IMR-90 (cell line): Measurements from ENCODE around the gene PDZRN3. TPM values are rescaled to one million over a fixed set of nuclear protein-coding genes. Genes with fewer than 3 reads are reported as not detected.
A peak's percentile ranks its signal among the peaks of the same experiment; 100 is the strongest.

Experiments
- ATAC-seq: fragments of 200-7000 bp; cut with Tn5 transposase; 2 replicates; pipeline ENCODE4 v1.9.1; 2020; ENCODE audit warnings: low read depth, mild to moderate bottlenecking, moderate library complexity
- BruUV-seq: library from RNA; stranded (reverse); fragments of 400-500 nt; replicated peaks from 2 replicates; lab custom pipeline; 2021; lab: Mats Ljungman, UMichigan
- CTCF ChIA-PET: fragments of 300-600 bp; formaldehyde crosslinking; extraction: SDS; loops from one replicate; lab custom pipeline; 2021; ENCODE audit warnings: antibody characterized with exemption; lab: Yijun Ruan, JAX
- POLR2A ChIA-PET: fragments of 300-600 bp; sonication (Branson Sonifier 250); formaldehyde crosslinking; loops from one replicate; lab custom pipeline; 2022; ENCODE audit warnings: antibody characterized with exemption; ENCODE audit not compliant: unreplicated experiment; lab: Charles Lee
- DNase-seq: peaks from one replicate; pipeline ENCODE4 v3.0.0; 2013
- H2AFZ ChIP-seq: replicated peaks from 2 replicates; pipeline ENCODE3; 2013; ENCODE audit warnings: low read length, mild to moderate bottlenecking; ENCODE audit not compliant: poor library complexity
- H2AK5ac ChIP-seq: 2 replicates; pipeline ENCODE4 v1.6.1; 2013; ENCODE audit warnings: low read depth, low read length, inconsistent platforms
- H2AK9ac ChIP-seq: replicated peaks from 2 replicates; pipeline ENCODE3; 2013; ENCODE audit warnings: mild to moderate bottlenecking, low read depth, low read length, moderate library complexity; ENCODE audit not compliant: poor library complexity
- H2BK120ac ChIP-seq: 2 replicates; pipeline ENCODE4 v1.6.1; 2013; ENCODE audit warnings: low read depth, low read length, inconsistent platforms
- H2BK15ac ChIP-seq: 3 replicates; pipeline ENCODE4 v1.6.1; 2013; ENCODE audit warnings: low read depth, low read length, inconsistent platforms
- H2BK20ac ChIP-seq: 2 replicates; pipeline ENCODE4 v1.6.1; 2013; ENCODE audit warnings: low read depth, mild to moderate bottlenecking, inconsistent platforms, low read length, moderate library complexity
- H2BK5ac ChIP-seq: 2 replicates; pipeline ENCODE4 v1.6.1; 2013; ENCODE audit warnings: mild to moderate bottlenecking, low read depth, low read length, inconsistent platforms; ENCODE audit not compliant: poor library complexity, severe bottlenecking
- H3K14ac ChIP-seq: replicated peaks from 2 replicates; pipeline ENCODE4 v1.6.1; 2013; ENCODE audit warnings: low read depth, low read length, inconsistent platforms
- H3K18ac ChIP-seq: 2 replicates; pipeline ENCODE4 v1.6.1; 2013; ENCODE audit warnings: low read depth, low read length, control low read depth
- H3K23ac ChIP-seq: 2 replicates; pipeline ENCODE4 v1.6.1; 2013; ENCODE audit warnings: low read depth, low read length, inconsistent platforms
- H3K27ac ChIP-seq: 2 replicates; pipeline ENCODE4 v1.5.1; 2013; ENCODE audit warnings: mild to moderate bottlenecking, control low read depth, low read length; ENCODE audit not compliant: insufficient read depth
- H3K27me3 ChIP-seq: 2 replicates; pipeline ENCODE4 v1.6.1; 2013; ENCODE audit warnings: low read length; ENCODE audit not compliant: control insufficient read depth, insufficient read depth
- H3K36me3 ChIP-seq: 2 replicates; pipeline ENCODE4 v1.6.1; 2013; ENCODE audit warnings: low read length, mixed read lengths; ENCODE audit not compliant: control insufficient read depth, insufficient read depth
- H3K4ac ChIP-seq: 2 replicates; pipeline ENCODE4 v1.6.1; 2013; ENCODE audit warnings: low read depth, low read length, inconsistent platforms
- H3K4me1 ChIP-seq: 2 replicates; pipeline ENCODE4 v1.6.1; 2013; ENCODE audit warnings: low read length, mixed read lengths; ENCODE audit not compliant: control insufficient read depth, insufficient read depth
- H3K4me2 ChIP-seq: 2 replicates; pipeline ENCODE4 v1.6.1; 2013; ENCODE audit warnings: low read depth, mild to moderate bottlenecking, control low read depth, low read length, moderate library complexity
- H3K4me3 ChIP-seq: 2 replicates; pipeline ENCODE4 v1.5.1; 2013; ENCODE audit warnings: low read depth, mild to moderate bottlenecking, control low read depth, low read length, moderate library complexity; ENCODE audit not compliant: insufficient read depth
- H3K56ac ChIP-seq: 2 replicates; pipeline ENCODE4 v1.6.1; 2013; ENCODE audit warnings: low read length, inconsistent platforms; ENCODE audit not compliant: insufficient read depth; ENCODE audit errors: extremely low read depth
- H3K79me1 ChIP-seq, 2 experiments: 2 replicates each; pipeline ENCODE4 v1.6.1; 2013; ENCODE audit warnings: low read length in 2 of 2, inconsistent platforms in 1 of 2, low read depth in 1 of 2
- H3K9ac ChIP-seq: 2 replicates; pipeline ENCODE4 v1.6.1; 2013; ENCODE audit warnings: low read depth, low read length, control low read depth
- H3K9me1 ChIP-seq: 2 replicates; pipeline ENCODE4 v1.6.1; 2013; ENCODE audit warnings: low read length, inconsistent platforms; ENCODE audit not compliant: insufficient read depth
- H3K9me3 ChIP-seq: 2 replicates; pipeline ENCODE4 v1.6.1; 2013; ENCODE audit warnings: low read length; ENCODE audit not compliant: control insufficient read depth, insufficient read depth
- H4K20me1 ChIP-seq: 2 replicates; pipeline ENCODE4 v1.6.1; 2013; ENCODE audit warnings: low read length, inconsistent platforms; ENCODE audit not compliant: insufficient read depth
- H4K5ac ChIP-seq: 2 replicates; pipeline ENCODE4 v1.6.1; 2013; ENCODE audit warnings: mild to moderate bottlenecking, low read depth, low read length, control low read depth
- H4K8ac ChIP-seq, 2 experiments: 2 replicates each; pipeline ENCODE4 v1.6.1; 2013; ENCODE audit warnings: low read depth in 2 of 2, low read length in 2 of 2, control low read depth in 1 of 2, inconsistent platforms in 1 of 2
- H4K91ac ChIP-seq: 2 replicates; pipeline ENCODE4 v1.6.1; 2013; ENCODE audit warnings: low read depth, low read length, inconsistent platforms; ENCODE audit not compliant: insufficient read depth
- SMC3 ChIP-seq: fragments of 150-350 bp; IDR thresholded peaks from 2 replicates; pipeline ENCODE4 v1.6.1; 2016; ENCODE audit warnings: low read depth, mild to moderate bottlenecking, antibody characterized with exemption, low read length, moderate library complexity
- WGBS, 2 experiments: methylation state at CpG; one replicate each; pipeline versions ENCODE4 v1.1.5 to v1.1.7; 2013; ENCODE audit warnings: missing lambda C conversion rate in 2 of 2; ENCODE audit not compliant: insufficient read length in 1 of 2; ENCODE audit errors: extremely low coverage in 2 of 2; 5-methylcytosine and 5-hydroxymethylcytosine counted together
- dilution Hi-C: fragments of 300-500 bp; cut with HindIII; formaldehyde crosslinking; loops from one replicate; pipeline ENCODE4 v1.14.3; 2018; ENCODE audit warnings: low sequenced_read_pairs; ENCODE audit not compliant: unreplicated experiment
- in situ Hi-C: fragments of 300-500 bp; cut with MboI; formaldehyde crosslinking; loops from 3 replicates; pipeline ENCODE4 v1.14.3; 2019; ENCODE audit warnings: low sequenced_read_pairs, inconsistent platforms, mixed read lengths
- intact Hi-C: fragments of 100-400 bp; cut with micrococcal nuclease; formaldehyde crosslinking; loops from 2 replicates; pipeline ENCODE4 v1.10.0; 2022
- polyA plus RNA-seq, 3 experiments: library from polyadenylated mRNA; depleted of rRNA; stranded (reverse); fragments of >200 nt; gene quantifications; 2 replicates each; pipeline ENCODE4 v1.2.3, GENCODE V29; 2012; ENCODE audit warnings: low replicate concordance in 1 of 3
- total RNA-seq: library from RNA; depleted of rRNA; stranded (reverse); fragments of >200 nt; gene quantifications from 2 replicates; pipeline ENCODE4 v1.2.3, GENCODE V29; 2012
- TF ChIP-seq, protein P1 (sequence below): conservative IDR thresholded peaks from 2 replicates; pipeline ENCODE4 v1.5.1; 2012; ENCODE audit warnings: mild to moderate bottlenecking, low read depth, low read length, improper control_type of control experiment

The PDZRN3 gene
- total and polyA plus RNA-seq, 2 of the 4 experiments (the other 2 are of a cell fraction) = 9.4 to 17.0 TPM

- Histone ChIP-seq H3K56ac (no peak overlapping the region), H3K4me3 (no peak overlapping the region), H2BK20ac (no peak overlapping the region), H3K14ac (no peak overlapping the region), H3K4me1 (no peaks in the 10 kb centered on the region; the same call in 1 of the 2 replicates), H4K20me1 (no peaks in the 10 kb centered on the region), H3K18ac (no peak overlapping the region), H4K5ac (no peak overlapping the region), H3K9ac (no peak overlapping the region), H3K23ac (no peak overlapping the region), H2AK5ac (no peak overlapping the region), H3K27ac (no peak overlapping the region), H2BK15ac (no peak overlapping the region), H2AFZ (no peak overlapping the region), H3K9me3 (no peaks in the 10 kb centered on the region), H3K36me3 (no peaks in the 10 kb centered on the region), H2BK120ac (no peak overlapping the region), H2AK9ac (no peak overlapping the region), H3K9me1 (peaks cover 2% of the 10 kb centered on the region; the same call in 1 of the 2 replicates), H3K4ac (no peak overlapping the region), H3K4me2 (no peak overlapping the region), H4K8ac (no peak overlapping the region), H3K27me3 (no peaks in the 10 kb centered on the region), H2BK5ac (no peak overlapping the region), H3K79me1 (peaks cover 3 to 16% of the 10 kb centered on the region in 2 experiments; a peak in 3 of 4 replicates), H4K91ac (no peak overlapping the region)
- ChIA-PET CTCF (interaction anchor here (1.0 kb wide), 1 partner anchor 15 kb away, joined by 3 read pairs; no protein-coding TSS in a partner anchor), POLR2A (interaction anchor here (0.6 kb wide), 1 partner anchor 174 kb away, joined by 5 read pairs; no protein-coding TSS in a partner anchor)
- dilution Hi-C loops (no loop called here), in situ Hi-C loops (no loop called here), intact Hi-C loops (no loop called here)
- TF ChIP-seq, protein P1, sequence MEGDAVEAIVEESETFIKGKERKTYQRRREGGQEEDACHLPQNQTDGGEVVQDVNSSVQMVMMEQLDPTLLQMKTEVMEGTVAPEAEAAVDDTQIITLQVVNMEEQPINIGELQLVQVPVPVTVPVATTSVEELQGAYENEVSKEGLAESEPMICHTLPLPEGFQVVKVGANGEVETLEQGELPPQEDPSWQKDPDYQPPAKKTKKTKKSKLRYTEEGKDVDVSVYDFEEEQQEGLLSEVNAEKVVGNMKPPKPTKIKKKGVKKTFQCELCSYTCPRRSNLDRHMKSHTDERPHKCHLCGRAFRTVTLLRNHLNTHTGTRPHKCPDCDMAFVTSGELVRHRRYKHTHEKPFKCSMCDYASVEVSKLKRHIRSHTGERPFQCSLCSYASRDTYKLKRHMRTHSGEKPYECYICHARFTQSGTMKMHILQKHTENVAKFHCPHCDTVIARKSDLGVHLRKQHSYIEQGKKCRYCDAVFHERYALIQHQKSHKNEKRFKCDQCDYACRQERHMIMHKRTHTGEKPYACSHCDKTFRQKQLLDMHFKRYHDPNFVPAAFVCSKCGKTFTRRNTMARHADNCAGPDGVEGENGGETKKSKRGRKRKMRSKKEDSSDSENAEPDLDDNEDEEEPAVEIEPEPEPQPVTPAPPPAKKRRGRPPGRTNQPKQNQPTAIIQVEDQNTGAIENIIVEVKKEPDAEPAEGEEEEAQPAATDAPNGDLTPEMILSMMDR = no peak
- no peak for TF ChIP-seq SMC3
- no CpG with 5 or more reads among the region's 7 CpGs for WGBS, 2 experiments
- peak; percentile 47 for DNase-seq
- ATAC-seq = peak; percentile 51
- BruUV-seq = no TSS peak
Observed at GRCh38 chr3:73484656-73485248, 140.0 kb downstream of the PDZRN3 start.
